Neuronal stem cell (in vitro differentiated cells): Measurements from ENCODE around the gene TNFSF18.

Source experiments
- DNase-seq: peaks from one replicate; pipeline ENCODE4 v3.0.0-alpha.2; 2013; ENCODE audit warnings: low spot score
- H2AFZ ChIP-seq: one replicate; pipeline ENCODE4 v1.6.1; 2013; ENCODE audit warnings: mild to moderate bottlenecking, low read length, inconsistent platforms
- H2AK5ac ChIP-seq: 2 replicates; pipeline ENCODE4 v1.6.1; 2013; ENCODE audit warnings: low read depth, mild to moderate bottlenecking, inconsistent platforms, low read length, moderate library complexity, mixed read lengths
- H2BK120ac ChIP-seq: 2 replicates; pipeline ENCODE4 v1.6.1; 2013; ENCODE audit warnings: low read depth, mild to moderate bottlenecking, inconsistent platforms, low read length, moderate library complexity, mixed read lengths
- H2BK12ac ChIP-seq: one replicate; pipeline ENCODE4 v1.6.1; 2013; ENCODE audit warnings: low read length, inconsistent platforms
- H2BK15ac ChIP-seq: 2 replicates; pipeline ENCODE4 v1.6.1; 2013; ENCODE audit warnings: mild to moderate bottlenecking, low read length, inconsistent platforms, mixed read lengths
- H2BK5ac ChIP-seq: one replicate; pipeline ENCODE4 v1.6.1; 2013; ENCODE audit warnings: inconsistent platforms, mild to moderate bottlenecking, low read length, moderate library complexity
- H3K14ac ChIP-seq: one replicate; pipeline ENCODE4 v1.6.1; 2013; ENCODE audit warnings: low read length, inconsistent platforms
- H3K18ac ChIP-seq: 2 replicates; pipeline ENCODE4 v1.6.1; 2013; ENCODE audit warnings: low read length, inconsistent platforms
- H3K23ac ChIP-seq: 2 replicates; pipeline ENCODE4 v1.6.1; 2013; ENCODE audit warnings: low read depth, mild to moderate bottlenecking, mixed read lengths, low read length, inconsistent platforms; ENCODE audit not compliant: poor library complexity
- H3K27ac ChIP-seq: replicated peaks from 3 replicates; pipeline ENCODE4 v1.5.1; 2013; ENCODE audit warnings: low read length, inconsistent platforms
- H3K27me3 ChIP-seq, 3 experiments: 2 replicates each; pipeline ENCODE4 v1.6.1; 2013; ENCODE audit warnings: low read length in 3 of 3, mild to moderate bottlenecking in 2 of 3, inconsistent platforms in 1 of 3, low read depth in 1 of 3, mixed read lengths in 1 of 3, moderate library complexity in 1 of 3; ENCODE audit not compliant: control insufficient read depth in 3 of 3, insufficient read depth in 3 of 3
- H3K36me3 ChIP-seq, 2 donors: replicated peaks in 1 of 2; 2 replicates each; pipeline ENCODE4 v1.6.1; 2013; ENCODE audit warnings: low read length in 2 of 2; ENCODE audit not compliant: control insufficient read depth in 2 of 2, insufficient read depth in 2 of 2
- H3K4ac ChIP-seq: 2 replicates; pipeline ENCODE4 v1.6.1; 2013; ENCODE audit warnings: inconsistent platforms, mild to moderate bottlenecking, low read length, moderate library complexity
- H3K4me1 ChIP-seq, 2 donors: 1 replicate in 1 of 2; 2 replicates in 1 of 2; pipeline ENCODE4 v1.6.1; 2013; ENCODE audit warnings: low read length in 2 of 2, low read depth in 1 of 2; ENCODE audit not compliant: control insufficient read depth in 2 of 2, insufficient read depth in 1 of 2
- H3K4me2 ChIP-seq: one replicate; pipeline ENCODE4 v1.6.1; 2013; ENCODE audit warnings: mild to moderate bottlenecking, low read length, inconsistent platforms; ENCODE audit not compliant: insufficient read depth, poor library complexity, severe bottlenecking
- H3K4me3 ChIP-seq, 2 donors: 2 replicates each; pipeline ENCODE4 v1.5.1; 2013; ENCODE audit warnings: low read length in 2 of 2, mild to moderate bottlenecking in 2 of 2, inconsistent platforms in 1 of 2, moderate library complexity in 1 of 2
- H3K79me1 ChIP-seq: one replicate; pipeline ENCODE4 v1.6.1; 2013; ENCODE audit warnings: low read depth, mild to moderate bottlenecking, inconsistent platforms, low read length, moderate library complexity
- H3K9ac ChIP-seq: one replicate; pipeline ENCODE4 v1.6.1; 2013; ENCODE audit warnings: mild to moderate bottlenecking, low read depth, low read length, inconsistent platforms; ENCODE audit not compliant: poor library complexity
- H3K9me3 ChIP-seq, 2 donors: replicated peaks in 1 of 2; 2 replicates each; pipeline versions ENCODE3 to v1.6.1; 2013; ENCODE audit warnings: low read length in 2 of 2, mild to moderate bottlenecking in 2 of 2, inconsistent platforms in 1 of 2, low read depth in 1 of 2, mixed read lengths in 1 of 2, moderate library complexity in 1 of 2; ENCODE audit not compliant: control insufficient read depth in 2 of 2, insufficient read depth in 1 of 2
- H4K8ac ChIP-seq: one replicate; pipeline ENCODE4 v1.6.1; 2013; ENCODE audit warnings: low read depth, mild to moderate bottlenecking, inconsistent platforms, low read length, moderate library complexity
- H4K91ac ChIP-seq: one replicate; pipeline ENCODE4 v1.6.1; 2013; ENCODE audit warnings: low read length, low read depth, mild to moderate bottlenecking, inconsistent platforms; ENCODE audit not compliant: poor library complexity
- WGBS, 2 donors: extraction: QIAGEN DNeasy Blood & Tissue Kit; methylation state at CpG; one replicate each; pipeline ENCODE4 v1.1.7; 2013; ENCODE audit warnings: missing lambda C conversion rate in 2 of 2, mixed read lengths in 1 of 2; ENCODE audit not compliant: insufficient read length in 2 of 2, insufficient replicate concordance in 1 of 2; ENCODE audit errors: extremely low coverage in 2 of 2; 5-methylcytosine and 5-hydroxymethylcytosine counted together

Gene TNFSF18

DNA sequence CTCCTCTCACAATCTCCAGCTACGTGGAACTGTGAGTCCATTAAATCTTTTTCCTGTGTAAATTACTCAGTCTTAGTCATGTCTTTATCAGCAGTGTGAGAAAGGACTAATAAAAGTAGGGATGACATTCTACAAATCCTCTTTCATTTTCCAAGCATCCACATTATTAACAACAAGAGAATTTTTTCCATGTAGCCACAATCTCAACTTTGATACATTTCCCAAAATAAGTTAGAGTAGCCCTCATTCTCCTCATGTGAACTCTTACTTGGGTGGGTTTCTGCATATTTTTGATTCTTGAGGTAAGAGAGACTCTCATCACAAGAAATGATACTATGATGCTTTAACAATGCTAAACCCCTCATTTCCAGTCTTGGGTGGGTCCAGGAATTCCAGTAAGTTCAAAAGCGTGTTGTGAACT, 52.8 kb downstream of the TNFSF18 start:
- Histone ChIP-seq H3K79me1 (no peaks in the 10 kb centered on the region), H4K91ac (no peak overlapping the region), H3K4me1 (no peaks in the 10 kb centered on the region), H3K27ac (no peak overlapping the region), H3K14ac (no peak overlapping the region), H3K9me3 (no peaks in the 10 kb centered on the region), H2AFZ (no peak overlapping the region), H2AK5ac (no peak overlapping the region), H3K4ac (no peak overlapping the region), H3K27me3 (no peaks in the 10 kb centered on the region), H4K8ac (no peak overlapping the region), H3K23ac (no peak overlapping the region), H2BK15ac (no peak overlapping the region), H2BK120ac (no peak overlapping the region), H3K4me2 (no peak overlapping the region), H3K4me3 (no peak overlapping the region), H3K18ac (no peak overlapping the region), H2BK5ac (no peak overlapping the region), H3K36me3 (no peaks in the 10 kb centered on the region), H2BK12ac (no peak overlapping the region), H3K9ac (no peak overlapping the region)
- DNase-seq: no peak
- WGBS, 2 donors: no CpG with 5 or more reads among the region's 2 CpGs

GRCh38 chr1:172993640-172994039, 57.1 kb downstream of the TNFSF18 start:
- no peak overlapping the region for H3K4me3 ChIP-seq
- H3K27ac ChIP-seq: no peak overlapping the region
- no peak for DNase-seq
- no peak overlapping the region for H3K18ac ChIP-seq
- no peak overlapping the region for H3K4me2 ChIP-seq
- no peak overlapping the region for H3K9ac ChIP-seq
- no peak overlapping the region for H2AK5ac ChIP-seq
- no peaks in the 10 kb centered on the region for H3K79me1 ChIP-seq
- no CpG with 5 or more reads among the region's 2 CpGs for WGBS, 2 donors
- no peak overlapping the region for H2AFZ ChIP-seq
- H3K23ac ChIP-seq: no peak overlapping the region
- H3K4ac ChIP-seq: no peak overlapping the region
- no peak overlapping the region for H2BK120ac ChIP-seq
- H2BK15ac ChIP-seq: no peak overlapping the region
- H3K9me3 ChIP-seq: no peaks in the 10 kb centered on the region
- H4K91ac ChIP-seq: no peak overlapping the region
- no peaks in the 10 kb centered on the region for H3K27me3 ChIP-seq
- no peak overlapping the region for H2BK5ac ChIP-seq
- H4K8ac ChIP-seq: no peak overlapping the region
- H2BK12ac ChIP-seq: no peak overlapping the region
- no peaks in the 10 kb centered on the region for H3K36me3 ChIP-seq
- no peak overlapping the region for H3K14ac ChIP-seq
- peaks cover 0 to 2% of the 10 kb centered on the region in 2 donors for H3K4me1 ChIP-seq

DNA sequence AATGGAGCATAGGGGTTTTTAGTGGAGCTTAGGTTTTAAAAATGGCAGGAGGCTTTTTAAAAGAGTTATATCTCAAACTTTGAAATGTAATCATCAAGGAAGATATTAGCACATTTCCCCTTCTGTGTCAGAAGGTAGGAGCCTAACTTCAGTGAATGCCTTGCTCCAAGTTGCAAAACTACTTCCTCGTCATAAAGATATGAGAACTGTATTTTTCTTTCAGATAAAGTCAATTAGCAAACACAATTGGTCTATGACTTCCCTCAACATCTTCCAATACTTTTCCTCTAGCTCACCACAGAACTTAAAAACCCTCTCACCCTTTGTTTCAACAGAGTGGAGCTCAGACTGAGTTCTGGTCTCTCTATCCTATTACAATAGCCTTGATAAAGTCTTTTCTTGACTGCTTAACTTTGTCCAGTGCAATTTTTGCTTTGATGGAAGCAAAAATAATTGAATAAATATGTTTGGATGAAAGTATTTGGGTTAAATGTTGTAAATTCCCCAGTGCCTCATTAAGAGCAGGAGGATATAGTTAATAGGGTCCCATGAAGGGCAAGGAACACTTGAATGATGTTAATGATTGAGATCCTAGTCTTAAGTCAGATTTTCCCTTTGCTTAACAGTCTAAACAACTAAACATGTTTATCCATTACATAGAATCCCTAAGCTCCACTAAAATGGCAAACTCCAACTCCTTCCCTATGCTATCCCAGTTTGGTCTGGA, 58.9 kb downstream of the TNFSF18 start:
- H4K91ac ChIP-seq: no peak overlapping the region
- H3K9me3 ChIP-seq: no peaks in the 10 kb centered on the region
- H3K9ac ChIP-seq: no peak overlapping the region
- DNase-seq: no peak
- H2BK15ac ChIP-seq: no peak overlapping the region
- H3K18ac ChIP-seq: no peak overlapping the region
- no peaks in the 10 kb centered on the region for H3K79me1 ChIP-seq
- no peaks in the 10 kb centered on the region for H3K36me3 ChIP-seq
- no peak overlapping the region for H3K27ac ChIP-seq
- H3K23ac ChIP-seq: no peak overlapping the region
- no peak overlapping the region for H2BK12ac ChIP-seq
- WGBS, 2 donors: no CpG with 5 or more reads among the region's 1 CpG
- H3K4me3 ChIP-seq: no peak overlapping the region
- no peak overlapping the region for H3K4ac ChIP-seq
- no peak overlapping the region for H2AFZ ChIP-seq
- no peak overlapping the region for H2BK120ac ChIP-seq
- H3K4me1 ChIP-seq: peaks cover 0 to 2% of the 10 kb centered on the region in 2 donors
- no peak overlapping the region for H3K14ac ChIP-seq
- no peak overlapping the region for H4K8ac ChIP-seq
- H2AK5ac ChIP-seq: no peak overlapping the region
- no peaks in the 10 kb centered on the region for H3K27me3 ChIP-seq
- H3K4me2 ChIP-seq: no peak overlapping the region
- no peak overlapping the region for H2BK5ac ChIP-seq

DNA sequence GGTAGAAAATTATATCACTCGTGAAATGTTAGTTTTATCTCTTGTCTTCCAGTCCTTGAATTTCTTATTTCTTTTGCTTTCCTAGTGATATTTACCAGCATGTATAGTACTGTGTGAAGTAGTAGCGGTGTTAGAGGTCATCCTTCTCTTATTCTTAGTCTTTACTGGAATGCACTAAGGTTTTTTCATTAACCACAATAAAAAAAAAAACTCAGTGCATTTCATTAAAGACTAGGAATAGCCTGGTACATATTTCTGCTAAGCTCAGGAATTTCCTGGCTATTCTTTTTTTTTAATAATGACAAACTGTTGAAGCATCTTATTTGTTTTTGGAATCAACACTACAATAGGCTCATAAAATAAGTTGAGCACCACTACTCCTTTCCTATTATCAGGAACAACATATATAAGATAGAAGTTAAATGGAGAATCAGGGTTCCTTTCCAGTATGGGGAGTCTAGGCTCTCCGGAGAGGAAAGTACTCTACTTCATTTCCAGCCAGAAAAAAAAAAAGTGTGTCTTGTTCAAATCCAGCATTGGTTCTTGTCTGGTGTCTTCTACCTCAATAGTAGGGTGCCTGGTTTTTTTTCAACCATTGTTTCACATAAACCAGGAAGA, 60.0 kb downstream of the TNFSF18 start:
- WGBS, 2 donors: no CpG with 5 or more reads among the region's 3 CpGs
- no peak overlapping the region for H3K14ac ChIP-seq
- H2AFZ ChIP-seq: no peak overlapping the region
- no peak overlapping the region for H2BK5ac ChIP-seq
- no peak overlapping the region for H2BK15ac ChIP-seq
- H3K36me3 ChIP-seq: no peaks in the 10 kb centered on the region
- H2BK120ac ChIP-seq: no peak overlapping the region
- DNase-seq: no peak
- H3K9me3 ChIP-seq: no peaks in the 10 kb centered on the region
- no peak overlapping the region for H2BK12ac ChIP-seq
- no peak overlapping the region for H3K4ac ChIP-seq
- no peak overlapping the region for H3K18ac ChIP-seq
- H3K27ac ChIP-seq: no peak overlapping the region
- H3K4me1 ChIP-seq: peaks cover 0 to 2% of the 10 kb centered on the region in 2 donors
- H3K23ac ChIP-seq: no peak overlapping the region
- H3K4me2 ChIP-seq: no peak overlapping the region
- H3K4me3 ChIP-seq: no peak overlapping the region
- no peaks in the 10 kb centered on the region for H3K27me3 ChIP-seq
- no peak overlapping the region for H2AK5ac ChIP-seq
- H4K91ac ChIP-seq: no peak overlapping the region
- H3K9ac ChIP-seq: no peak overlapping the region
- H4K8ac ChIP-seq: no peak overlapping the region
- H3K79me1 ChIP-seq: no peaks in the 10 kb centered on the region
